Calu3 (cell line): ENCODE data around the gene LRRC4. TPM values are rescaled to one million over a fixed set of nuclear protein-coding genes. Genes with fewer than 3 reads are reported as not detected.

Experiments used
- BruUV-seq: library from RNA; stranded (reverse); fragments of 400-500 nt; replicated peaks from 2 replicates; lab custom pipeline; 2021; lab: Mats Ljungman, UMichigan
- CTCF ChIA-PET: fragments of 300-600 bp; sonication (Branson Sonifier 250); formaldehyde crosslinking; loops from one replicate; lab custom pipeline; 2022; ENCODE audit warnings: antibody characterized with exemption; lab: Charles Lee
- DNase-seq: peaks from one replicate; pipeline ENCODE4 v3.0.0; 2022
- H3K27ac Mint-ChIP-seq: one replicate; pipeline ENCODE4 v1.8.0; 2022; ENCODE audit warnings: mixed read lengths; ENCODE audit not compliant: unreplicated experiment
- H3K27me3 Mint-ChIP-seq: one replicate; pipeline ENCODE4 v1.8.0; 2022; ENCODE audit warnings: mixed read lengths; ENCODE audit not compliant: unreplicated experiment
- H3K36me3 Mint-ChIP-seq: one replicate; pipeline ENCODE4 v1.8.0; 2022; ENCODE audit warnings: mild to moderate bottlenecking, moderate library complexity, mixed read lengths; ENCODE audit not compliant: insufficient read depth, unreplicated experiment
- H3K4me1 Mint-ChIP-seq: one replicate; pipeline ENCODE4 v1.8.0; 2022; ENCODE audit warnings: mild to moderate bottlenecking, low read depth, mixed read lengths; ENCODE audit not compliant: unreplicated experiment
- H3K4me3 Mint-ChIP-seq: one replicate; pipeline ENCODE4 v1.8.0; 2022; ENCODE audit warnings: mild to moderate bottlenecking, low read depth, moderate library complexity, mixed read lengths; ENCODE audit not compliant: unreplicated experiment
- H3K9me3 Mint-ChIP-seq: one replicate; pipeline ENCODE4 v1.8.0; 2022; ENCODE audit warnings: low read depth, mixed read lengths; ENCODE audit not compliant: unreplicated experiment
- intact Hi-C: fragments of 100-400 bp; cut with micrococcal nuclease; formaldehyde crosslinking; loops from one replicate; pipeline ENCODE4 v1.10.0; 2022; ENCODE audit not compliant: unreplicated experiment
- total RNA-seq: library from RNA; stranded (reverse); gene quantifications from 2 replicates; pipeline ENCODE4 v1.2.3, GENCODE V29; 2022
- TF ChIP-seq, protein P1 (sequence below): fragments of 200-600 bp; IDR thresholded peaks from one replicate; pipeline ENCODE4 v1.8.0; 2022; ENCODE audit warnings: antibody characterized with exemption; ENCODE audit not compliant: unreplicated experiment

Gene LRRC4
- total RNA-seq, 1 experiment from 2014 or later: not detected

GRCh38 chr7:128073671-128074310, 42.6 kb upstream of the LRRC4 start:
- no peak for DNase-seq
- H3K36me3 Mint-ChIP-seq: peaks cover 12% of the 10 kb centered on the region
- TF ChIP-seq, protein P1, sequence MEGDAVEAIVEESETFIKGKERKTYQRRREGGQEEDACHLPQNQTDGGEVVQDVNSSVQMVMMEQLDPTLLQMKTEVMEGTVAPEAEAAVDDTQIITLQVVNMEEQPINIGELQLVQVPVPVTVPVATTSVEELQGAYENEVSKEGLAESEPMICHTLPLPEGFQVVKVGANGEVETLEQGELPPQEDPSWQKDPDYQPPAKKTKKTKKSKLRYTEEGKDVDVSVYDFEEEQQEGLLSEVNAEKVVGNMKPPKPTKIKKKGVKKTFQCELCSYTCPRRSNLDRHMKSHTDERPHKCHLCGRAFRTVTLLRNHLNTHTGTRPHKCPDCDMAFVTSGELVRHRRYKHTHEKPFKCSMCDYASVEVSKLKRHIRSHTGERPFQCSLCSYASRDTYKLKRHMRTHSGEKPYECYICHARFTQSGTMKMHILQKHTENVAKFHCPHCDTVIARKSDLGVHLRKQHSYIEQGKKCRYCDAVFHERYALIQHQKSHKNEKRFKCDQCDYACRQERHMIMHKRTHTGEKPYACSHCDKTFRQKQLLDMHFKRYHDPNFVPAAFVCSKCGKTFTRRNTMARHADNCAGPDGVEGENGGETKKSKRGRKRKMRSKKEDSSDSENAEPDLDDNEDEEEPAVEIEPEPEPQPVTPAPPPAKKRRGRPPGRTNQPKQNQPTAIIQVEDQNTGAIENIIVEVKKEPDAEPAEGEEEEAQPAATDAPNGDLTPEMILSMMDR: no peak

GRCh38 chr7:128071801-128072200, 40.6 kb upstream of the LRRC4 start:
- DNase-seq: no peak
- no TSS peak for BruUV-seq
- TF ChIP-seq, protein P1: no peak
- intact Hi-C loops: no loop called here
- CTCF ChIA-PET: interaction anchor here (1.0 kb wide), 1 partner anchor 18 kb away, joined by 3 read pairs; no protein-coding TSS in a partner anchor
- Mint-ChIP-seq H3K4me1 (no peaks in the 10 kb centered on the region), H3K36me3 (peaks cover 10% of the 10 kb centered on the region), H3K4me3 (no peak overlapping the region), H3K27me3 (no peaks in the 10 kb centered on the region), H3K27ac (no peak overlapping the region), H3K9me3 (no peaks in the 10 kb centered on the region)

More at GRCh38 chr7:128073671-128074310, 42.6 kb upstream of the LRRC4 start:
- no peak overlapping the region for H3K4me3 Mint-ChIP-seq
- H3K9me3 Mint-ChIP-seq: no peaks in the 10 kb centered on the region
- no peaks in the 10 kb centered on the region for H3K4me1 Mint-ChIP-seq
- no peaks in the 10 kb centered on the region for H3K27me3 Mint-ChIP-seq
- intact Hi-C loops: no loop called here
- BruUV-seq: no TSS peak
- CTCF ChIA-PET: no interaction called here
- no peak overlapping the region for H3K27ac Mint-ChIP-seq

DNA sequence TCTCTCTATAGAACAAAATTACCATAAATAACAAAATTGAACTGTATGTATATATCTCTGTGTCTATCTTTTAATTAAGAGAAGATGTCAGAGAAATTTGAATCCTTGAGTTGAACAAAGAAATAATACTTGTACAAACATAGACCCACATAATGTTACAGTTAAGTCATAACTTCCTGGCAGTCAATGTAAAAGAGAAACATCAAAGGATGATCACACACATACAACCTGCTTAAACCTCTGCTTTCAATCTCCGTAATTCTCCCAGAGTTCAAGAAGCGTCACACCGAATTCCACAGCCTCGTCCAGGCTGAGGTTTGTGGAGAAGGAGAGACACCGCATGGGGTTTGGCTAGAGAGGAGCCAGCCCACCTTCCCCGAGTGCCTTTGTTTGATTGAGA, 40.1 kb upstream of the LRRC4 start:
- intact Hi-C loops: no loop called here
- H3K9me3 Mint-ChIP-seq: no peaks in the 10 kb centered on the region
- H3K36me3 Mint-ChIP-seq: peaks cover 9% of the 10 kb centered on the region
- CTCF ChIA-PET: interaction anchor here (1.0 kb wide), 1 partner anchor 18 kb away, joined by 3 read pairs; no protein-coding TSS in a partner anchor
- no TSS peak for BruUV-seq
- DNase-seq: no peak
- no peaks in the 10 kb centered on the region for H3K27me3 Mint-ChIP-seq
- TF ChIP-seq, protein P1: no peak
- H3K4me1 Mint-ChIP-seq: no peaks in the 10 kb centered on the region
- H3K4me3 Mint-ChIP-seq: no peak overlapping the region
- H3K27ac Mint-ChIP-seq: no peak overlapping the region

DNA sequence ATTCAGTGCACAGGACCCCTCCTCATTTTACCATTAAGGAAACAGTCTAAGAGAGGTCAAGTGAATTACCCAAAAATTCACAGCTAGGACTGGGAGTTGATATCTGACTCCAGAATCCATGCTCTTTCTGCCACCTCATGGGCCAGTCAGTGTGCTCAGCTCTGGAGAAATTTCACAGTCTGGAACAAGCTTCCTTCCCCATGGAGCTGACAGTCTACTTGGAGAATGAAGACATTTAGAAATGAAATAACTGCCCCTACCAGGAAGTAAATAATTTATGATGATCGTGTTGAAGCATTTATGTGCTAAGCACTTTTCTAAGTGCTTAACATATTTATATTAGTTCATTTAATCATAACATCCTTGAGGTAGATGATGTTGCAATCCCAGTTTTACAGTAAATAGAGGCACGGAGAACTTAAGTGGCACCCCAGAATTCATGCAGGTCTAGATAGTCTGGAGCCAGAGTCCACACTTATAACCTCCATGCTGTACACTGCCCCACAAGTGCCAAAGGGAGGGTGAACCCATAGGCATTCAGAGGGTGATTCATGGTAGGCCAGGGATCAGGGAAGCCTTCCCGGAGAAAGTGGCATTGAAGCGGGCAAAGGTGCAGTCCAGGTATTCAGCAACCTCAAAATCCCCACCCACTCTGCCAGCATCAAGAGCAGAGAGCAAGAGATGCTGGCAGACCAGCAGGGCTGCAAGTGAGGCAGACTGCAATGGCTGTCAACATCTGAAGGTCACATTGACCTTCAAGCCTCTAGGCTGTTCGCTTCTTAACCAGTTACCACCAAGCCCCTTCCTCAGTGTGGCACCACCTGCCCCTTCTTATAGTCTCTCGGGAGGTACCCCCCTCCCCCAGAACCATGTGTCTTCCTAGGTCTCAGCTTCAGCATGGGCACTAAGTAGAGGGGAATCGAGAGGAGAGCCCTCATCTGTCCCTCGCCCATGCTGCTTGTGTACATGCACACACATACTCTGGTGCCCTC, 38.4 kb upstream of the LRRC4 start:
- H3K9me3 Mint-ChIP-seq: no peaks in the 10 kb centered on the region
- intact Hi-C loops: no loop called here
- H3K36me3 Mint-ChIP-seq: peaks cover 9% of the 10 kb centered on the region
- no peak for DNase-seq
- H3K4me3 Mint-ChIP-seq: no peak overlapping the region
- H3K27ac Mint-ChIP-seq: no peak overlapping the region
- CTCF ChIA-PET: no interaction called here
- H3K4me1 Mint-ChIP-seq: no peaks in the 10 kb centered on the region
- no peaks in the 10 kb centered on the region for H3K27me3 Mint-ChIP-seq
- BruUV-seq: no TSS peak
- TF ChIP-seq, protein P1: no peak
